ENCODE data around the gene AVEN.

DNA sequence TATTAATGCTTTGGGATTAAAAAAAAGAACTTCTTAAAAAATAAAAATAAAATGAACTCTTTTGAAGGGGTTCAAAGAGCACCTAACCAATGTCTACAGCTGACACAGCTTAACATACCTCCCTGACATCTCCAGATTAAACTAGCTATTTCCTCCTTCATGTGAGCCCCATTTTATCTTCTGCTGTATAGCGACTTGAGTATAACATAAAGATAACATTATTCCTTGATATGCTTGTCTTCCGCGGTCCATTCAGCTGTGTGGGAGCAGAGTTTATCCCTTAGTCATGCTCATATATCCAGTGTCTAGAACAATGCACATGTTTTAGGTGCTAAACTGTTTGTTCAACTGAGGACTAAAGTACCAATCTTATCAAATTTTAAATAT is 78.5 kb downstream of the AVEN start:
- no peak for TF ChIP-seq CTBP1 (IDR thresholded peaks at IDR 0.05; ENCODE audit: borderline replicate concordance)
- no peak for TF ChIP-seq ZNF384 (IDR thresholded peaks at IDR 0.05)
